ENCODE results near the gene DOCK4. TPM values are rescaled to one million over a fixed set of nuclear protein-coding genes. Genes with fewer than 3 reads are reported as not detected.

Gene DOCK4
- total RNA-seq, 1 donor from 2014 or later: 4.5 TPM

GRCh38 chr7:112206991-112207592, 893 bp upstream of the DOCK4 start:
- no peaks in the 10 kb centered on the region for H3K36me3 ChIP-seq (ENCODE audit: control insufficient read depth, insufficient read depth, low read length)
- no peak for DNase-seq (ENCODE audit: low read depth)
- TF ChIP-seq CTCF (IDR thresholded peaks at IDR 0.05; ENCODE audit: insufficient read depth, low read length, severe bottlenecking): no peak
- no peaks in the 10 kb centered on the region for H3K27me3 ChIP-seq (ENCODE audit: control insufficient read depth, insufficient read depth, low read length)
- no peak for FAIRE-seq
- peak overlapping the region; percentile 80 for H3K4me3 ChIP-seq (ENCODE audit: low read depth, low read length)

- H3K4me3 ChIP-seq (ENCODE audit: low read depth, low read length): peak overlapping the region; percentile 80
- H3K27me3 ChIP-seq (ENCODE audit: control insufficient read depth, insufficient read depth, low read length): no peaks in the 10 kb centered on the region
- no peak for TF ChIP-seq CTCF (IDR thresholded peaks at IDR 0.05; ENCODE audit: insufficient read depth, low read length, severe bottlenecking)
- no peaks in the 10 kb centered on the region for H3K36me3 ChIP-seq (ENCODE audit: control insufficient read depth, insufficient read depth, low read length)
- DNase-seq (ENCODE audit: low read depth) (peak; percentile 33), FAIRE-seq (no peak)
Measured at GRCh38 chr7:112205343-112206237, 609 bp downstream of the DOCK4 start.

- H3K4me3 ChIP-seq (ENCODE audit: low read depth, low read length): peak overlapping the region; percentile 80
- TF ChIP-seq CTCF (IDR thresholded peaks at IDR 0.05; ENCODE audit: insufficient read depth, low read length, severe bottlenecking): no peak
- H3K36me3 ChIP-seq (ENCODE audit: control insufficient read depth, insufficient read depth, low read length): no peaks in the 10 kb centered on the region
- H3K27me3 ChIP-seq (ENCODE audit: control insufficient read depth, insufficient read depth, low read length): no peaks in the 10 kb centered on the region
- DNase-seq (ENCODE audit: low read depth): no peak
- no peak for FAIRE-seq
Measured at GRCh38 chr7:112204499-112205342, 1.5 kb downstream of the DOCK4 start.

GRCh38 chr7:112203365-112203739, 2.8 kb downstream of the DOCK4 start:
- Histone ChIP-seq H3K36me3 (ENCODE audit: control insufficient read depth, insufficient read depth, low read length) (no peaks in the 10 kb centered on the region), H3K4me3 (ENCODE audit: low read depth, low read length) (no peak overlapping the region)
- no peak for FAIRE-seq

GRCh38 chr7:112202816-112203215, 3.4 kb downstream of the DOCK4 start:
- TF ChIP-seq CTCF (IDR thresholded peaks at IDR 0.05; ENCODE audit: insufficient read depth, low read length, severe bottlenecking): no peak
- no peaks in the 10 kb centered on the region for H3K27me3 ChIP-seq (ENCODE audit: control insufficient read depth, insufficient read depth, low read length)
- no peak overlapping the region for H3K4me3 ChIP-seq (ENCODE audit: low read depth, low read length)
- FAIRE-seq (no peak), DNase-seq (ENCODE audit: low read depth) (no peak)
- no peaks in the 10 kb centered on the region for H3K36me3 ChIP-seq (ENCODE audit: control insufficient read depth, insufficient read depth, low read length)

More at GRCh38 chr7:112203365-112203739, 2.8 kb downstream of the DOCK4 start:
- no peak for DNase-seq (ENCODE audit: low read depth)
- no peaks in the 10 kb centered on the region for H3K27me3 ChIP-seq (ENCODE audit: control insufficient read depth, insufficient read depth, low read length)
- no peak for TF ChIP-seq CTCF (IDR thresholded peaks at IDR 0.05; ENCODE audit: insufficient read depth, low read length, severe bottlenecking)
